OCI-LY7 (cell line): ENCODE measurements around the gene STXBP6.

Experiments used
- EZH2phosphoT487 ChIP-seq: fragments of 200-600 bp; sonication (generic); IDR thresholded peaks from 2 replicates; pipeline ENCODE4 v1.6.1; 2018; ENCODE audit warnings: low read depth, borderline replicate concordance, mild to moderate bottlenecking, mixed run types, antibody characterized with exemption, low read length, moderate library complexity, mixed read lengths
- TF ChIP-seq, protein P1 (sequence below): fragments of 200-600 bp; sonication (generic); conservative IDR thresholded peaks from 2 replicates; pipeline ENCODE4 v1.5.1; 2014; ENCODE audit warnings: mild to moderate bottlenecking, antibody characterized with exemption, low read length, moderate library complexity, mixed read lengths

DNA sequence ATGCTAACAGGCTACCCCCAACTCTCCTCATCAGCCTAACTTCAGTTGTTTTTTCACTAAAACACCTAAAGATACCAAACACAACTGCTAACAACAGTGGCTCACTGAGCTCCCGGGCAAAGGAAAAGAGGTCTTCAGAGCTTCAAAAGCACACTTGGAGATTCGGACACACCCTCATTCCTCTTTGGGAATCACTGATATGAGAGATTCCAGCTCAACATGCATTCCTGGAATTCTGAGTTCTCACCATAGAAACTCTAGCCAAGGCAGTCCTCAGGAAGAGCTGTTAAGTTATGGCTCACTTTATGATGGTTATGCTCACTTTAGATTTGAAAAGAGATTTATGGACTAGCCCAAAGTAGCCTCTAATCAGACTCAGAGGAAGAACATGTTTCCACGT, 40.1 kb downstream of the STXBP6 start:
- TF ChIP-seq, protein P1, sequence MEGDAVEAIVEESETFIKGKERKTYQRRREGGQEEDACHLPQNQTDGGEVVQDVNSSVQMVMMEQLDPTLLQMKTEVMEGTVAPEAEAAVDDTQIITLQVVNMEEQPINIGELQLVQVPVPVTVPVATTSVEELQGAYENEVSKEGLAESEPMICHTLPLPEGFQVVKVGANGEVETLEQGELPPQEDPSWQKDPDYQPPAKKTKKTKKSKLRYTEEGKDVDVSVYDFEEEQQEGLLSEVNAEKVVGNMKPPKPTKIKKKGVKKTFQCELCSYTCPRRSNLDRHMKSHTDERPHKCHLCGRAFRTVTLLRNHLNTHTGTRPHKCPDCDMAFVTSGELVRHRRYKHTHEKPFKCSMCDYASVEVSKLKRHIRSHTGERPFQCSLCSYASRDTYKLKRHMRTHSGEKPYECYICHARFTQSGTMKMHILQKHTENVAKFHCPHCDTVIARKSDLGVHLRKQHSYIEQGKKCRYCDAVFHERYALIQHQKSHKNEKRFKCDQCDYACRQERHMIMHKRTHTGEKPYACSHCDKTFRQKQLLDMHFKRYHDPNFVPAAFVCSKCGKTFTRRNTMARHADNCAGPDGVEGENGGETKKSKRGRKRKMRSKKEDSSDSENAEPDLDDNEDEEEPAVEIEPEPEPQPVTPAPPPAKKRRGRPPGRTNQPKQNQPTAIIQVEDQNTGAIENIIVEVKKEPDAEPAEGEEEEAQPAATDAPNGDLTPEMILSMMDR, result no peak
- no peak for TF ChIP-seq EZH2phosphoT487
